ENCODE results near the gene HS3ST3B1. TPM values are rescaled to one million over a fixed set of nuclear protein-coding genes. Genes with fewer than 3 reads are reported as not detected.

The HS3ST3B1 gene
- total RNA-seq, 1 donor from 2014 or later, result 1.5 TPM

- intact Hi-C loops (cut with DNase I), result no loop called here
- DNase-seq, result no peak
- ATAC-seq (ENCODE audit: poor library complexity), result no peak
Measured at GRCh38 chr17:14337596-14338079, 36.8 kb downstream of the HS3ST3B1 start.

GRCh38 chr17:14340857-14341754, 40.2 kb downstream of the HS3ST3B1 start:
- DNase-seq (no peak), ATAC-seq (ENCODE audit: poor library complexity) (no peak)
- intact Hi-C loops (cut with DNase I), result no loop called here

GRCh38 chr17:14341866-14342265, 41.0 kb downstream of the HS3ST3B1 start:
- no peak for ATAC-seq (ENCODE audit: poor library complexity)
- DNase-seq, result no peak
- intact Hi-C loops (cut with DNase I), result no loop called here

DNA sequence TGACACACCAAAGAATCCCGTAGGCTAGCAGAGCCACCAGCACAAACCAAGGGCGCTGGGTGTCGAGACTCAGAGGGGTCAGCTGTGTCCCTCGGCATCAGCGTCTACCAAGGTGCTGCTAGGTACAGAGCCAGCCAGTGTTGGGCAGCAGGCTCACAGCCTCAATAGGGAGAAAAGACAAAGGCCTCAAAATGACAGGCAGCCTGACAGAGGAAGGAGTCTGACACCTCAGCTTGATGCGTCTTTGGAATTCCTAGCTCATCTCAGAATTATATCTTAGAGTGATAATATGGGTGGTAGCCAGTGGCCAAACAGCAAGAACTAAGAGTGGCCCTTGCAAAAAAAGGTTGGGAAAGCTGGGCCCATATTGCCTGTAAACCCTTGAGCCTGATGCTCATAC, 45.9 kb downstream of the HS3ST3B1 start:
- ATAC-seq (ENCODE audit: poor library complexity) (no peak), DNase-seq (no peak)
- intact Hi-C loops (cut with DNase I), result no loop called here

DNA sequence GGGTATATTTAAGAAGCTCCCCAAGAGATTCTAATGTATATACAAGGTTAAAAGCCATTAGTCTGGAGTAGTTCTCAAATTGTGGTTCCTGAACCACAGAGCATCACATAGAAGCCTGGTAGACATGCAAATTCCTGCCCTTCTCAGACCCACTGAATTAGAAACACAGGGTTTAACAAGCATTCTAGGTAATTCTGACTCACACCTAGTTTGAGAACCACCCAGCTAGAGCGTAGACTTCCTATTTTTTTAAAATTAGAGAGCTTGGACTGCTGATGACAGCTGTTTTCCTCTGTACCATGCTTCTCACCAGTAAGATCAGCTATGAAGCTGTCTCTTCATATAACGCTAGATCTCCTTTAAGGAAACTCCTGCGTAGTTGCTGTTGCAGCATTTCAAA, 50.6 kb downstream of the HS3ST3B1 start:
- DNase-seq (no peak), ATAC-seq (ENCODE audit: poor library complexity) (peak; percentile 57)
- intact Hi-C loops (cut with DNase I), result no loop called here

GRCh38 chr17:14352136-14352535, 51.3 kb downstream of the HS3ST3B1 start:
- no peak for DNase-seq
- peak; percentile 56 for ATAC-seq (ENCODE audit: poor library complexity)
- intact Hi-C loops (cut with DNase I), result no loop called here

GRCh38 chr17:14353861-14354474, 53.1 kb downstream of the HS3ST3B1 start:
- no peak for ATAC-seq (ENCODE audit: poor library complexity)
- intact Hi-C loops (cut with DNase I), result no loop called here
- no peak for DNase-seq

GRCh38 chr17:14354807-14355206, 53.9 kb downstream of the HS3ST3B1 start:
- ATAC-seq (ENCODE audit: poor library complexity) (no peak), DNase-seq (no peak)
- intact Hi-C loops (cut with DNase I), result no loop called here

DNA sequence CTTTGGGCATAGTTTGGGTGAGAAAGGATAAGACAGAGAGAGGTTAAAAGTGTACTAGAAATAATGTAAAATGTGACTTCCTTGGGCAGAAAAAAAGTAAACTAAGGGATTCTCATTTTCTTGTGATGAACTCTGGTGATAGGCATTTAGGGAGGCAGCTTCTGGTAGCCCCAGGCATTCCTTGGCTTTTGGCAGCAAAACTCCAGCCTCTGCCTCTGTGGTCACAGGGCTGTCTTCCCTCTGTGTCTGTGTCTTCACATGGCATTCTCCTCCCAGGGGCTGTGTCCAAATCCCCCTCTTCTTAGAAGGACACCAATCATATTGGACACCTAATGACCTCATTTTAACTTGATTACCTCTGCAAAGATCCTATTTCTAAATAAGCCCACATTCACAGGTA, 54.7 kb downstream of the HS3ST3B1 start:
- intact Hi-C loops (cut with DNase I), result no loop called here
- no peak for DNase-seq
- ATAC-seq (ENCODE audit: poor library complexity), result no peak

DNA sequence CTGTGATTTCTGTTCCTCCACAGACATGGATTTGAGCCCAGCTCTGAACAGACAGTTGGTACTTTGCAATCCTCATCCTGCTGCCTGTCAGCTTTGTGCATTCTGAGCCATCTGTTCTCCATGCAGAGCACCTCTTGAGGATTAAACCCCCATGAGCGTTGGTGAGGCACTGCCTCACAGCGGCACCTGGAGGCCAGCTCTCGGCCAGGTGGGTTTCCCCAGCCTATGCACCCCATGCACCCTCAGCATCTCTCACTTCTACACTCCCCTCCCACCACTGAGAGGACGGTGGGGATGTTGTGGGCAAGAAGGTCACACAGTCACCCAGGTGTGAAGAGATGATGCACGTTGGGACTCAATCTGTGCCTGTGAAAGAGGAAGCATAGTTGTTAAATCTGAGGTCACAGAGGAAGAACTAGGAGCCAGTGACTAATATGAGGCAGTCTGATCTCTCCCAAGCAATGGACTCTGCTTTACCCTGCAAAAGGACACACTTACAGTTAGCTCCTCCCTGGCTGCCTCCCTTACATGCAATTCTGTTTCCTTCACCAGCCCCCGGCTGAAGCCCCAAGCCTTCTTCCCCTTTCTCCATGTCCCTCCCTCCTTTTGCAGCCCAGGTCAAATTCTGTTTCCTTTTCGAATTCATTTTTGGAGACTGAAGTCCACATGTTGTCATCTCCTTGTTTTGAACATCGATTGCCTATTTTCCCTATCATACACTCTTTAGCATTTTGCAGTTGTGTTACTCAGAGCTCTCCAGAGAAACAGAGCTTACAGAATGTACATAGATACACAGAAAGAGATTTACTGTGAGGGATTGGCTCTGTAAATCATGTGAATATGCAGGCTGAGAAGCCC, 58.5 kb downstream of the HS3ST3B1 start:
- no peak for DNase-seq
- peak; percentile 68 for ATAC-seq (ENCODE audit: poor library complexity)
- intact Hi-C loops (cut with DNase I), result no loop called here

DNA sequence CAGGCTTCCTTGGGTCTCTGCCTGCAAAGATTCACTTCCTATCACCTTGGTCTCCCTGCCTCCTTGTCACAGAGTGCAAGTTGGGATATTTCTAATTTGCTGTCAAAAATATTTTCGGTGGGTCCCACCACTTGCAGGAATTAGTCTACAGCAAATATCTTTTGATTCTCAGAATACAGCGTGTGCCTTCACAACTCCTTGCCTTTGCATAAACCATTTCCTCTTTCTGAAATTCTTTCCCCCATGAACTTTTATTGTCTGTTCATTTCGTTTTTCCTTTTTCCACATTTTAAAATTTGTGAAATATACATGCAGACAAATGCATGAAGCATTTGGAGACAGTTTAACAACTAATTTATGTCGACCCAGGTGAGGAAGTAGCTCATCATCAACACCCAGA, 60.0 kb downstream of the HS3ST3B1 start:
- intact Hi-C loops (cut with DNase I), result no loop called here
- no peak for ATAC-seq (ENCODE audit: poor library complexity)
- no peak for DNase-seq

- intact Hi-C loops (cut with DNase I), result no loop called here
- DNase-seq (no peak), ATAC-seq (ENCODE audit: poor library complexity) (no peak)
Measured at GRCh38 chr17:14361470-14361869, 60.6 kb downstream of the HS3ST3B1 start.

- intact Hi-C loops (cut with DNase I), result no loop called here
- ATAC-seq (ENCODE audit: poor library complexity) (no peak), DNase-seq (no peak)
Measured at GRCh38 chr17:14361945-14362508, 61.1 kb downstream of the HS3ST3B1 start.

GRCh38 chr17:14366199-14366598, 65.3 kb downstream of the HS3ST3B1 start:
- DNase-seq (no peak), ATAC-seq (ENCODE audit: poor library complexity) (no peak)
- intact Hi-C loops (cut with DNase I), result no loop called here

DNA sequence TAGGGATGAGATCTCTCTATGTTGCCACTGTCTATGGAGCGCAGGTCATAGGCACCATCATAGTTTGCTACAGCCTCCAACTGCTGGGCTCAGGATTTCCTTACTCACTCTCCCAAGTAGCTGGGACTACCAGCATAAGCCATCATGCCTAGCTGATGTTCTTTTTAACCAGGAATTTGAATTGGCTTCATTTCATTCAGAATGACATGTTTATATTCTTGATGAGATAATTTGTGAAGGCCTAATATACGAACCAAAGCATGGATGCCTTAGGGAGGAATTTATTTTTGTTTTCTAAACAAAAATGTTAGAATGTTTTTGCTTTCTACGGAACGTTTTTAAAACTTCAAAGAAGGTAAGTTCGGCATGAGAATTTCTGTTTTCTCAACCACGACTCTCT, 71.6 kb downstream of the HS3ST3B1 start:
- no peak for ATAC-seq (ENCODE audit: poor library complexity)
- intact Hi-C loops (cut with DNase I), result no loop called here
- no peak for DNase-seq

DNA sequence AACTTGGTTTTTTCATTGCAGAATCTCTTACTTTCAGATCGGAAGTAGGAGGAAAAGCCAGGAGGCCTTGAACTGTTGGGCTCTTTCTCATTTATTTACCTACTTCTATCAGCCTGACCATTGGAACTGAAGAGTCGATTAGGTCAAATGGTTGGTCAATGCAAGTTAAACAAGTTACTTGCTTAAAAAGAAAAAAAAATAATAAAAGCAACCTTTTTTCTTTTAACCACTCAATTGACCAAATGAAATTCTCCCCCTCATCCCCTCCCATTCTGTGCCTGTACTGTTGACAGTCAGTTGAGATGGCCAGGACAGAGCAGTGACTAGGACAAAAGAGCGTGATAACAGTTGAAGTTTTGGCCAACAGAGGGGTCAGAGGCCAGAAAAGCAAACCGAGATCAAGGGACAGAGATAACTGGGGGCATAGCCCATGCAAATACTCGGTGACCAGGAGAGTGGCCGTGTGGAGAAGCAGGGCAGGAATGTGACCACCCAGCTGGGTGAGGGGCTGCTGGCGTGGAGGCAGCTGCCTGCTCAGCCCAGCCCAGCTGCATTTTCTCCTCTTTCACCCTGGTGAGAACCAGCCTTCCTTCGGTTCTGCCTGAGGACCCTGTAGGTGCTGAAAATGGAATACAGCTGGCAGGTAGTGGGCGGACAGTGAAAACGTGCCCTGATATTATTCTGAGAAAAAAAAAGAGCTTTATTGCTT, 72.2 kb downstream of the HS3ST3B1 start:
- ATAC-seq (ENCODE audit: poor library complexity) (no peak), DNase-seq (no peak)
- intact Hi-C loops (cut with DNase I), result no loop called here

DNA sequence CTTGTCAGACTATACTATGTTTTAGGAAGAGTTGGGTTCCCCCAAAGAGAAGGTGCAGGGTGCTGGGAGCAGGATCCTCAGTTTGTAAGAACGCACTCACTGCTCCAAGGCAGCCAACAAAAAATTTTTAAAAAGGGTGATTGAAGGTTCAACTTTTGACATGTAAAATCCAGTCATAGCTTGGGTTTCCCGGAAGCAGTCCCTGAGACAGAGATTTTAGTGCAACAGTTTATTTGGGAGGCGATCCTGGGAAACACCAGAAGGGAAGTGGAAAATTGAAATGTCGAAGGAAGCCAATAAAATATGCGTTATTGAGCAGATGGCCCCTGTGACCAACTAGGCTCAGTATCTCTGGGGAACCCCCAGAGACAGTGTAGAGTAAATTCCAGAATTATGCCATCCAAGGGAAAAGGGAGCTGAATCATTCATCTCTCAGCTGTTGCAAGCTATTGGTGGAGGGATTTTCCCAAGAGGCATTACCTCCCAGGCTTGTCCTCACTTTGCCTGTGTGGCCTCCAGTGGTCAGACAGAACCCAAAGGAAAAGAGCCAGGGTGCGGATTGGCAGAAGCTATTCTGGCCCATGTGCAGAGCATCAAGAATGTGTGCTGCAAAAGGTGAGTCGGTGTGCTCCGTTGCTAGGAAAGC, 72.9 kb downstream of the HS3ST3B1 start:
- intact Hi-C loops (cut with DNase I), result no loop called here
- DNase-seq (no peak), ATAC-seq (ENCODE audit: poor library complexity) (no peak)

DNA sequence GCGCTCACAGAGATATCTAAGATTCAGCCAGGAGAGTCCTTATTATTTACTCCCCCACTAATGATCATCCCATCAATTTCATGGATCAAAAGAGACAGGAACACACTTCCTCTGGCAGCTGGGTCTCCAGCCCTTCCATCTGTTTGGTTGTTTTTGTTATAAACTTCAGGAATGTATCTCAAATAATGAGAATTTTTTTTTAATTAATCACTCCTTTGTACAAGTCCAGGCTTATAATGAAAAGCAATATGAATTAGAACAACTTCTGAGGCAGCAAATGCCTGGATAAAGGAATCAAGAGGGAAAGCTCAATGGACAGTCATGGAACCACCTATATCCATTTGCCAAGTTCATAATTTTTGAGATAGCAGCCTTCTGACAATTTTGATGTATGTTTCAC, 73.4 kb downstream of the HS3ST3B1 start:
- ATAC-seq (ENCODE audit: poor library complexity) (no peak), DNase-seq (no peak)
- intact Hi-C loops (cut with DNase I), result no loop called here

Measured in Right ventricle myocardium superior (tissue), 1 donor.